HG03175 (cell line): ENCODE data around the gene HIVEP2.
A peak's percentile ranks its signal among the peaks of the same experiment; 100 is the strongest.

Experiments used
- ATAC-seq: cut with Tn5 transposase; IDR thresholded peaks from one replicate; pipeline ENCODE4 v1.9.1; 2021; ENCODE audit warnings: mild to moderate bottlenecking, moderate library complexity; ENCODE audit not compliant: unreplicated experiment

The HIVEP2 gene

DNA sequence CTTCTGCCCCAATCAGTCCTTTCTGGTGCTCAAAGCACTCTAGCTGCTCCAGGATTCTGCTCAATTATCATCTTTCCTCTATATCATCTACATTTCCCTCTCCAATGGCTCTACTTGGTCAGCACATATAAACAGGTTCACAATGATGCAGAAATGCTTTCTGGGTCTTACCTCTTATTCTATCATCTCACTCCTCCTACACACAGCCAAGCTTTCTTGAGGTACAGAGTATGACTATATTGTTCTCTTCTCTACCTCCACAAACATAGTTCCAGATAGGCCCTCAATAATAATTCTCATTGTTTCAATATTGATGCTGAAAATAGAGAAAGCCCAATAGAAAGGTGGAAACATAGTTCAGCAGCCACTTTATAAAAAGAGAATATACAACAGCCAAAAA lies 48.2 kb downstream of the HIVEP2 start:
- no peak for ATAC-seq

DNA sequence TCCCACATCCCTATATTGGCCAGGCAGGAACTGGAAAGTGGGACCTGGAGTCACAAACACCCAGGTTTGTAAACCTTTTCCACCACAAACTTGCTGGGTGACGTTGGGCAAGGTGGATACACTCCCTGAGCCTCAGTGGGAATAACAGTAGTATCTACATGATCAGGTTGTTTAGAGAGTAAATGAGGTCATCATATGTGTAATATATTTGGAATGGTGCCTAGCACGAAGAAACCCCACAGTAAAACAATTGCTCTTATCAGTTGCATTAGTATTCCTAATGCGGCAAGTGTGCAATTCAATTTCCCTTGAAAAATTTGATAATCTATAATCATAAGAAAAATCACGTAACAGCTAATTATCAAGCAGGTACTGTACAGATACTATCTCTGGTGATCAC lies 51.9 kb downstream of the HIVEP2 start:
- no peak for ATAC-seq

DNA sequence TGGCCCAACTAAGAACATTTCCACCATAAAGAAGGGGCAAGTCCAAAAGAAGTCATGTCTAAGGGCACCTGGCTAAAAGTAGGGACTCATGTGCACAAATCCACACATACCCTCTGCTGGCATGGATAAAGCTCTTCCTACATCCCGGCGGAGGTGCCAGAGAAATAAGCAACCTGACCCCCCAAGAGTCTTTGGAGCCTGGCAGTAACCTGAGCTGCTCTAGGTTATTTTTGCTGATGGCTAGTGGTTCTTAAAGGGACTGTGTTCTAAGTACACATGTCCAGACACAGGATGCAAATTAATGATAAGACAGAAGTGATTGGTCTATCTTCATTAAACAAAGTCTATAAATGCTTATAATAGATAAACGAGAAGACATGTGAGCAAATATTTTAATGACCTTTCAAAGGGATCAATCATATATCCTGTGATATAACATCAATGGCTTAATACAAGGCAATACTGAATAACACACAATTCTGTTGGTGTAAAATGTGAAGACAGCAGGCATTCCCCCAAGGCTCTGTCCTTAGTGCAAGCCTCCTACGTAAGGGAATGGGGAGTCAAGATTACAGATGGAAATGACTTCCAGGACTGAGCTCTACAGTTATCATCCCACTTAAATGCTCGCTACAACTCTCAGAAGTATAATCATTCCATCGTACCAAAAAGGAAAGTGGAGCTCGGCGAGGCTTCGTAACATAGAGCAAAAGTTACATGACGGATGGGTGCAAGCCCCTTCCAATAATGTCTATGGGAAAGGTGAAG lies 52.5 kb downstream of the HIVEP2 start:
- ATAC-seq = no peak

DNA sequence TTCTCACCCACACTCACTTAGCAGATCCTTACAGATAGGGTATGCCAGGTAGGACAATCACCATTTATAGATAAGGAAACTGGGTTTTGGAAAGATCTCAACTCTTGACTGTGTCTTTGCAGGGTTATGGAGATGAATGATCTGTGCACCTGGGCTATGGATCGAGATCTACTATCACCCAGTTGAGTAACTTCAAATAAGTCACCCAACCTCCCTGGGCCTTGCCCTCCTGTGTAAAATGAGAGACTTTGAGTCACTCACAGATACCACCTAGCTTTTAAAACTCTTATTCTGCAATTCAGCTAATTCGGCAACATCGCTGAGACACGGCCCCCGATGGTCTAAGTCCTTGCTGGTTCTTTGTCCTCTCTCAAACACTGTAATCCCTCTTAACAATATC lies 53.5 kb downstream of the HIVEP2 start:
- ATAC-seq = no peak

DNA sequence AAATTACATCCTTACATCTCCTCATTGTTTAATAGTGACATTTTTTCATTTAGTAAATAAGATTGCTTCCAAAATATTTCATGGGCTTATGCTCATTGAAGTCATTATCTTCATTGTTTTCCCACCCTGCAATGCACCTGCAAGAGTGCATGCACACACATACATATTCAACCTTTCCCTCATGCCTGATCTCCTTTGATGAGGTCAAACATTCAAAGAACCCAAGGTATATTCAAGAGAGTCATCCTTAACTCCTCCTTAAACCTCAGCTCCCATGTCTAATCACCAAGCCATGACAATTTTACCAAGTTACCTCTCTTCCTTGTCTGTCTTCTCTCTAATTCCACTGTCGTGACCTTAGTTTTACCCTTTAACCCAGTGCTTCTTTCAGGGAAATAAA lies 56.5 kb downstream of the HIVEP2 start:
- no peak for ATAC-seq

GRCh38 chr6:142887517-142887916 lies 57.5 kb downstream of the HIVEP2 start:
- no peak for ATAC-seq

DNA sequence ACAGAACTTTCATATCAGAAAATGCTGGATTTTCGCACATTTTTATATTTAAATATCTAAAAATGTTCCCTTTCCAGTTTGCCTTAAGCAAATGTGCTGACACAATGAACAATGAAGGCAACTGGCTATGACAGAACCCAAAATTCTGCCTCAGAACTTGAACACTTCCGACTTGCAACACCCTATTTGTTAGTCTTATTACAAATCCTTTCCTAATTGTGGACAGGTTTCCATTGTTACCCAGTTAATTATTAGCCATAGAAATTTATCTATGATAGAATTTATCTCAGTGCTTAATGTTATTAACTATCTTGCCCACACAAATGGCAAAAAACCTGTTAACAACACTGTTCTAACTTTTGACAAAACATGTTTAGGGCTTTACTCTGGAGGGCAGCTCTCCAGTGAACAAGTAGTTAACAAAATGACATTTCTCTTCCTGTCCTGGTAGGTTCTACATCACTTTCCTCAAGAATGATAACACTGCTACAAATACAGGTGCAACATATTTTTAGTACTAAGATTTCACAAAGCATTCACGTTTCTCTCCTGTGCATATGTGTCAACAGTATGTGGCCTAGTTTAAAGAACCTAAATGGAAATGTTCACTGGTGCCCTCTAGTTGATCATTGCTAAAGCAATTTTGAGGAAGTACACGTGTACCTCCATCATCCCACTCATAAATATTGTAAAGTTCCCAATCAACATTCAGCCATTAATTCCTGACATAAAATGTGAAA lies 58.4 kb downstream of the HIVEP2 start:
- ATAC-seq = peak; percentile 85

DNA sequence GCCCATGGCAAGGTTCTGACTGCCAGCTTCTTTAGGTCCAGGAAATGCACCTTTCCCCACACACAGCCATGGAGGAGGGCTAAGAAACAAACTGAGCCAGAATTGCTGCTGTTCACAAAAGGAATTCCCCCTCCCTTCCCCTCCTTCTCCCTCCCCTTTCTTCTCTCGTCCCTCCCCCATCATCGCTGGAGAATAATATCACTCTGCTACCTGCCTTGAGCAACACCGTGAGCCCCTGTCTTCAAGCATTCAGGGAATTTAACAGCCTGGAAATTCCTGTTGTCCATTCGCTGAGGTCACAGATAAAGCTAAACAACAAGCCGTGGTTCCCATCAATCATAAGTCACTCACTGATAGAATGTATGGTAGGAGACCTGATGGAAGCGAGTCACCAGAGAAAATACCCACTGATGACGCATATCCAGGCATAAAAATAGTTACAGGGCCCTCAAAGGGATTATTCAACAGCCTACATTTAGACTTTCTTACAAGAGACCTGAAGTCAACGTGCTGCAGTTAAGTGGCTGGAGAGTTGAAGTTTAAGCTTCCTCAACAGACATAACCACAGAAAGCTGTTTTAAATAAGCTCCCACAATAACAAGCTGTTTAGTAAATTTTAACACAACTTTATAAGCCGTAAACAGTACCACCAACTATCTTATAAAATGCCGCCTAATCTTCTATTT lies 59.7 kb downstream of the HIVEP2 start:
- ATAC-seq = peak; percentile 58

- no peak for ATAC-seq
Measured at GRCh38 chr6:142884214-142885035, 60.6 kb downstream of the HIVEP2 start.

DNA sequence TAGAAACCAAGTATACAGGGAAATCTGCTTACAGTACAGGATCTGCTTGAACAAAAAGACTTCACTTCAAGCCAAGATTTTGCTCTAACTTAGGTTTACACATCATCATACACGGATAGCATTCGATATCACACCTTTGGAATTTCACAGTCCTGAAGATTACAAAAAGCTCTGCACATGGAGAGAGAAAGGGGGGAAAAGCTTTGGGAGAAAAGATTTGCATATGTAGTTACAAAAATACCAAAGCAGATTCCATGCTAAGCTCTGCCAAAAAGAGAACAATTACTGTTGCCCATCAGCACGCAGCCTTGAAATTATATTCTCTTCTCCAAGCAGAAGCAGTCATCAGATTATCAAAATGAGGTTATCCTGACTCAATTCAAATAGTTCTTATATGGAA lies 62.0 kb downstream of the HIVEP2 start:
- no peak for ATAC-seq

- no peak for ATAC-seq
Measured at GRCh38 chr6:142881761-142882160, 63.2 kb downstream of the HIVEP2 start.

DNA sequence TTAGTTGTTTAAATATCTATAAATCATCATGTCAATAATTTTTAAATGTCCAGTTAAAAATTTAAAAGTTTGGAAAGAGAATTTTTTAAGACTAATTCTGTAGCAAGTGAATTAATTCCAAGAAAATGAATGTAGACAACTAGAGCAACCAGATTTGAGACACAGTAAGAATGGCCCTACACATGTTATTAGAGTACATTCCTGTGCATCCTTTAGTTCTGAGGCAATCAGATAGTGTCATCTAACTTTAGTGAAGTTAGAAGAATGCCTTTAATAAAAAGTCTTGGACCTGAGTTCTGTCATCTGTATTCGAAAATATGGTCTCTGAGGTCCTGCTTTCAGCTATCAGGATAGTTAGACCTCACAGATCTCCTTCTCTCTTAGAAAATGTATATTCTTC lies 63.7 kb downstream of the HIVEP2 start:
- no peak for ATAC-seq

- no peak for ATAC-seq
Measured at GRCh38 chr6:142880201-142880600, 64.8 kb downstream of the HIVEP2 start.

GRCh38 chr6:142879527-142879926 lies 65.4 kb downstream of the HIVEP2 start:
- ATAC-seq = no peak

DNA sequence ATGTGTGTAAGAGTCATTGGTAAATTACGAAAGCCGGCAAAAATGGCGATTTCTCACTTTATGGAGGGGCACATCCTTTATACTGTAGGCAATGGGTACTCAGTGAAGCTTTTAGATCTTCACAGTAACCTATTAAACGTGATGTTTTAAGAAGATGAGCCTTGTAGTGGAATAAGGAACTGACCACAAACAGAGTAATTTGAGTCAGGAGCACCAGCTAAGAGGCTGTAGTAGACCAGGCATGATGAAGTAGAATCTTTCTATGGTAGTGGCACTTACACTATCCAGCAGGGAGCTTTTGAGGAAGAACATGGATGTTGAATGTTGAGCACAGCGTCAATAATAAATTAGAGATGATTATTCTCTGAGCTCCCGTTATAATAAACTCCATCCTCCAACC lies 65.9 kb downstream of the HIVEP2 start:
- no peak for ATAC-seq

DNA sequence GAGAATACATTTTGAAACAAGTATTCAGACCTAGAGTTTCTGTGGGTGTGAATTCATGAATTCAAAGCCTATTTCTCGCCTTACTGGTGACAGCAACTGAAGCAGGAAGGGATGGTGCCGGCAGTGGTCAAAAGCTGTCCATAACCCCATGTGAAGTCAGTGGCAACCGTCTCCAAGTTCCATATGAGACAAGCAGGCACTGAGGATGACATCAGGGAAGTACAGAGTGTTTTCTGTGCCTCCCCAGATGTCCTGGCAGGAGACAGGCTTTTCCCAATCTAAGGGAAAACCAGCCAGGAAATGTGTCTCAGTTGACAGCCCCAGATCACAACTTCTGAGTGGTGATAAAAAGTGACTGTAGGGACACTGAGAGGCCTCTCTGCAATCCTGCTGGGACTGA lies 66.6 kb downstream of the HIVEP2 start:
- no peak for ATAC-seq

GRCh38 chr6:142874676-142875075 lies 70.3 kb downstream of the HIVEP2 start:
- no peak for ATAC-seq

- ATAC-seq = no peak
Measured at GRCh38 chr6:142872376-142872775, 72.6 kb downstream of the HIVEP2 start.

GRCh38 chr6:142871910-142872331 lies 73.1 kb downstream of the HIVEP2 start:
- ATAC-seq = peak; percentile 81

GRCh38 chr6:142870787-142871415 lies 74.1 kb downstream of the HIVEP2 start:
- ATAC-seq = no peak

DNA sequence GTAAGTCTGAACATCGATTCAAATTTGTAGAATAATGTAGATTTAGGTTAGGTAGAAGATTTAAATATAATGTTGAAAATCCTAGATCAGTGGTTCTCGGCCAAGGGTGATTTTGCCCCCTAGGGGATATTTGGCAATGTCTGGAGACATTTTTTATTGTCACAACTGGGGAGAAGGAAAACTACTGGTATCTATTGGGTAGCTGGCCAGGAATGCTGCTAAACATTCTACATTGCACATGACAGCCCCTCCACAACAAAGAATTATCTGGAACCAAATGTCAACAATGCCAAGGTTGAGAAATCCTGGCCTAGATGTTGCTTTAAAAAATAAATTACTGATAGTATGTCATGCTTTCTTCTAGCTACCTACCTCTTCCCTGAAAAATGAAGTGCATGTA lies 76.1 kb downstream of the HIVEP2 start:
- ATAC-seq = no peak
